Ammon's horn (tissue), 1 donor: ENCODE results near the gene MCF2L.
"Not testable (repeated sequence)": the region's sequence is repeated elsewhere in the genome, so short reads cannot be mapped to it uniquely, and the experiment has no call there.

Source experiments
- DNase-seq: peaks from one replicate; pipeline ENCODE4 v3.0.0-alpha.2; 2016; ENCODE audit warnings: low spot score

The MCF2L gene

GRCh38 chr13:112968910-112969691 lies at the start of gene MCF2L:
Gene MCF2L, plus strand, starts transcription at chr13:112969214. Its CDS starts 166 bp downstream, at chr13:112969380.
- DNase-seq: peak; percentile 76

- no peak for DNase-seq
Measured at GRCh38 chr13:112923962-112924361, 45.1 kb upstream of the MCF2L start.

- no peak for DNase-seq
Measured at GRCh38 chr13:112924365-112924764, 44.6 kb upstream of the MCF2L start.

- DNase-seq: no peak
Measured at GRCh38 chr13:112926003-112926402, 43.0 kb upstream of the MCF2L start.

GRCh38 chr13:112926993-112927392 lies 42.0 kb upstream of the MCF2L start:
- no peak for DNase-seq

- no peak for DNase-seq
Measured at GRCh38 chr13:112928020-112928971, 40.7 kb upstream of the MCF2L start.

GRCh38 chr13:112928972-112929782 lies 39.8 kb upstream of the MCF2L start:
- DNase-seq: no peak

GRCh38 chr13:112929783-112930055 lies 39.3 kb upstream of the MCF2L start:
- no peak for DNase-seq

- DNase-seq: no peak
Measured at GRCh38 chr13:112930192-112930591, 38.8 kb upstream of the MCF2L start.

- no peak for DNase-seq
Measured at GRCh38 chr13:112931028-112931934, 37.7 kb upstream of the MCF2L start.

GRCh38 chr13:112932971-112933370 lies 36.0 kb upstream of the MCF2L start:
- DNase-seq: no peak

- no peak for DNase-seq
Measured at GRCh38 chr13:112933649-112934048, 35.4 kb upstream of the MCF2L start.

GRCh38 chr13:112934078-112934477 lies 34.9 kb upstream of the MCF2L start:
- DNase-seq: no peak

GRCh38 chr13:112938680-112939079 lies 30.3 kb upstream of the MCF2L start:
- no peak for DNase-seq

- DNase-seq: peak; percentile 72
Measured at GRCh38 chr13:112940236-112940635, 28.8 kb upstream of the MCF2L start.

GRCh38 chr13:112941349-112941748 lies 27.7 kb upstream of the MCF2L start:
- DNase-seq: no peak

GRCh38 chr13:112941765-112942164 lies 27.2 kb upstream of the MCF2L start:
- not testable (repeated sequence) for DNase-seq

GRCh38 chr13:112942689-112943308 lies 26.2 kb upstream of the MCF2L start:
- DNase-seq: peak; percentile 98

- peak; percentile 40 for DNase-seq
Measured at GRCh38 chr13:112943309-112944125, 25.5 kb upstream of the MCF2L start.

GRCh38 chr13:112947796-112948195 lies 21.2 kb upstream of the MCF2L start:
- DNase-seq: no peak
